Prostate gland (tissue), 2 donors: ENCODE measurements around the gene XPO4.

Experiments
- CTCF ChIP-seq, 4 experiments: fragments of 200-600 bp in 2 of 4; fragments of 450-650 bp in 2 of 4; sonication (generic) in 2 of 4; IDR thresholded peaks; 1 replicate in 3 of 4; 2 replicates in 1 of 4; pipeline ENCODE4 v1.5.1; 2016 to 2019; ENCODE audit warnings: antibody characterized with exemption in 4 of 4, mild to moderate bottlenecking in 2 of 4, moderate library complexity in 2 of 4
- POLR2A ChIP-seq: fragments of 450-650 bp; IDR thresholded peaks from one replicate; pipeline ENCODE4 v1.6.1; 2016; ENCODE audit warnings: antibody characterized with exemption, mild to moderate bottlenecking
- POLR2AphosphoS5 ChIP-seq: sonication (generic); formaldehyde crosslinking; IDR thresholded peaks from one replicate; pipeline ENCODE4 v1.6.1; 2017; ENCODE audit warnings: antibody characterized with exemption

- TF ChIP-seq CTCF (IDR thresholded peaks at IDR 0.05) = no peak
- no peak for TF ChIP-seq POLR2A
- no peak for TF ChIP-seq POLR2AphosphoS5
These were observed 77.6 kb downstream of the XPO4 start for GRCh38 chr13:20824762-20825476.
